Uterus (tissue), 2 donors: ENCODE data around the gene ABAT.

Experiments
- CTCF ChIP-seq, 4 experiments: fragments of 200-600 bp in 2 of 4; fragments of 450-650 bp in 2 of 4; sonication (generic) in 2 of 4; IDR thresholded peaks; one replicate each; pipeline ENCODE4 v1.5.1; 2016 to 2019; ENCODE audit warnings: antibody characterized with exemption in 4 of 4, mild to moderate bottlenecking in 2 of 4, moderate library complexity in 1 of 4
- POLR2A ChIP-seq, 2 donors: fragments of 450-650 bp; IDR thresholded peaks; one replicate each; pipeline ENCODE4 v1.6.1; 2016; ENCODE audit warnings: antibody characterized with exemption in 2 of 2, mild to moderate bottlenecking in 1 of 2, moderate library complexity in 1 of 2

- no peak for TF ChIP-seq CTCF (IDR thresholded peaks at IDR 0.05)
- TF ChIP-seq POLR2A (IDR thresholded peaks at IDR 0.05) = no peak
Measured at GRCh38 chr16:8776129-8776584, 101.7 kb downstream of the ABAT start.
